NCI-H187 (cell line): ENCODE data around the gene DCUN1D3.
"Not testable (repeated sequence)": the region's sequence is repeated elsewhere in the genome, so short reads cannot be mapped to it uniquely, and the experiment has no call there.

Source experiments
- DNase-seq, 2 experiments: peaks; one replicate each; lab custom pipeline; 2025; lab: John Stamatoyannopoulos, UW

DCUN1D3 gene

DNA sequence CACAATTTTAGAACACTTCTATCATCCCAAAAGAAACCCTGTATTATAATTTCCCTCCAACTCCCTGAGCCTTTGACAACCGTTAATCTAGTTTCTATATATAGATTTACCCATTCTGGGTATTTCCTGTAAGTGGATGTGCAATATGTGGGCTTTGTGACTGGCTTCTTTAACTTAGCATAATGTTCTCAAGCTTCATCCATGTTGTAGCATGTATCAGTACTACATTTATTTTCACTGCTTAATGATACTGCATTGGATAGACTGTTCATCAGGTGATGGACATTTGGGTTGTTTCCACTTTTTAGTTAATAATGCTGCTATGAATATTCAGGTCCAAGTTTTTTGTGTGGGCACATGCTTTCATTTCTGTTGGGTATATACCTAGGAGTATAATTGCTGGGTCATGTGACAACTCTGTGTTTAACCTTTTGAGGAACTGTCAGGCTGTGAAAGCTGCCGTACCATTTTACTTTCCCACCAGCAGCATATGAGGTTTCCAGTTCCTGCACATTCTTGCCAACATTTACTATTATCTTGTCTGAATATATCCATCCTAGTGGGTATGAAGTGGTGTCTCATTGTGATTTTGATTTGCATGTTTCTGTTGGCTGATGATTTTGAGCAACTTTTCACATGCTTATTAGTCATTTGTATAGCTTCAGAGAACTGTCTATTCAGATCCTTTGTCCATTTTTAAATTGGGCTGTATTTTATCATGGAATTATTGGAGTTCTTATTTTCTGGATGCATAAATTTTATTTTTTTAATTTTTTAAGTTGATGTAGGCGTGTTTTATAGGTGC is 77.4 kb downstream of the DCUN1D3 start:
- DNase-seq, result no peak

DNA sequence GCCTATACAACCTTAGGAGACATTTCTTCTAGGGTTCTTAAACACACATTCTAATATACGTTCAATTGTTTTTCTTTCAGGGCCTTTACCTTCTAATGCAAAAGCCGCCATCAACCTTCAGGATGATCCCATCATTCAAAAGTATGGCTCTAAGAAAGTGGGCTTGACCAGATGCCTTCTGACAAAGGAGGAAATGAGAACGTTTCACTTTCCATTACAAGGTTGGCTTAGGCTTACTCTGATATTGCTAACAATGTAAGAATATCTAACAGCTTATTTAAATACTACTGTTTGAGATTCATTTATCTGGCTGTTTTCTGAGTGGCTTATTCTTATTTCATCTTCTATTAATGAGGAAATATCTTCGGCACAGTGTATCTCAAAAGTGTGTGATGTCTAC is 78.5 kb downstream of the DCUN1D3 start:
- no peak for DNase-seq

DNA sequence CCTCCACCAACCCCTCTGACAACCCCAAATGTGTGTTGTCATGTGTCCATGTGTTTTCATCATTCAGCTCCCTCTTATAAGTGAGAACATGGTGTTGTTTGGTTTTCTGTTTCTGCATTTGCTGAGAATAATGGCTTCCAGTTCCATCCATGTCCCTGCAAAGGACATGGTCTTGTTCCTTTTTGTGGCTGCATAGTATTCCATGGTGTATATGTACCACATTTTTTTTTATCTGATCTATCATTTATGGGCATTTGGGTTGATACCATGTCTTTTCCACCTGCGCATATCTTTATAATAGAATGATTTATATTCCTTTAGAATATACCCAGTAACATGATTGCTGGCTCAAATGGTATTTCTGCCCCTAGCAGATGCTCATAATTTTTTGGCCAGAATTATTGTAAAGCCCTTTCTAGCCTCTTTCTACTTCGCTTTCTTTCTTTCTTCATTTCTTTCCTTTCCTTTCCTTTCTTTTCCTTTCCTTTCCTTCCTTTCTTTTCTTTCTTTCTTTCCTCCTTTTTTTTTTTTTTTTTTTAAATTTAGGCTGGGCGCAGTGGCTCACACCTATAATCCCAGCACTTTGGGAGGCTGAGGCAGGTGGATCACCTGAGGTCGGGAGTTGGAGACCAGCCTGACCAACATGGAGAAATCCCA is 81.1 kb downstream of the DCUN1D3 start:
- no peak for DNase-seq

GRCh38 chr16:20814784-20815183 is 85.4 kb downstream of the DCUN1D3 start:
- DNase-seq, result no peak

DNA sequence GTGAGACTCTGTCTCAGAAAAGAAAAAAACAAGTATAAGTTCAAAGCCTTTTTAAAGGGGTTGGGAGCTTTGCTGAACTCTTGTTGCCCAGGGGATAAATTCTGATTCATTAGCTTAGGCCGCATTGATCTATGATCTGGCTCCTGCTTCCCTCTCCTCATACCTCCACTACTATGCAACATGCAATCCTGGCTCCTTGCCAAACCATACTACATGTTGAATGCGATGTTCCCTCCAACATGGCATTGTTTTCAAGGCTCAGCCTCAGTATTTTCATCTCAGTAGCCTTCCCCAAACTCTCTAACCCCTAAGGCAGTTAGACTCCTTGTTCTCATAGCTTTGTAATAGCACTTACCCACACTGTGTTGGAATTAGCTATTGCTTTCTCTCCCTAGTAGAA is 87.6 kb downstream of the DCUN1D3 start:
- no peak for DNase-seq

GRCh38 chr16:20811889-20812439 is 88.2 kb downstream of the DCUN1D3 start:
- no peak for DNase-seq

DNA sequence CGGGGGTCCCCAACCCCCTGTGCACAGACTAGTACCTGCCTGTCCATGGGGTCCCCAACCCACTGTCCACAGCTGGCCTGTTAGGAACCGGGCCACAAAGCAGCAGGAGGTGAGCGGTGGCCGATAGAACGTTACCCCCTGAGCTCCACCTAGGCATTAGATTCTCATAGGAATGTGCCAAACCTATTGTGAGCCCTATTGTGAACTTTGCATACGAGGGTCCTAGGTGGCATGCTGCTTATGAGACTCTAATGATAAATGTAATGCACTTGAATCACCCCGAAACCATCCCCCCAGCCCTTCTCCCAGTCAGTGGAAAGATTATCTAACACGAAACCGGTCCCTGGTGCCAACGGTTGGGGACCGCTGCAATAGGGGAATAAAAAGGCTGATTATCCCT is 92.3 kb downstream of the DCUN1D3 start:
- DNase-seq, result no peak

- peak; percentile 63 to 79 for DNase-seq
These were observed 93.7 kb downstream of the DCUN1D3 start, which contains the start of the genes ERI2 and REXO5 for GRCh38 chr16:20806168-20807050. ERI2 (minus strand) TSS chr16:20806472; CDS start chr16:20806430, 42 bp downstream. REXO5 (plus strand) TSS chr16:20806527; CDS start chr16:20806954, 427 bp downstream.

DNA sequence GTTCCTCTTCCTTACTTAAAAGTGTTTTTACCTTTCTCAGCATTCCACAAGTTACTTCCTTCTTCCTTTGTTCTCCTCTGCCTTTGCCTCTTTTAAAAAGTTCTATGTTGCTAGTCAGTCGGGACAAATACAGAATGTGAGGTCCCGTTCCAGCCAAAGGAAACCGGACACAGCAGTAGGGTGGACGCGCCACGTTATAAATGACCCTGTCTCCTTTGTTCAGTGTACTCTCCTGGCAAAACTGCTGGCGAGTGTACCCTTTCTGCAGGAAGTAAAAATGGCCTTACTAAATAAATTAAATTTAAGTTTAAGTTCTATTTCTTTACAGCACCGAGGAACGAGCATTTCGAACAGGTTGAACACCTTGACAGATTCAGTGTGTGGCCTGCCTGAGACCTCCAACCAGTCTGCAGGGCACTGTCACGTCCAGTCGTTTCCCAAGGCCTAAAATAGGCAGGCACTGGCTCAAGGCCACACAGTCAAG is 94.4 kb downstream of the DCUN1D3 start:
- DNase-seq, result not testable (repeated sequence)
